Right lobe of liver (tissue), 6 donors: Measurements from ENCODE around the gene SPTBN1. TPM values are rescaled to one million over a fixed set of nuclear protein-coding genes. Genes with fewer than 3 reads are reported as not detected.

Source experiments
- ATAC-seq, 4 donors: fragments of 200-7000 bp; cut with Tn5 transposase; one replicate each; pipeline ENCODE4 v1.9.1; 2020; ENCODE audit warnings: mild to moderate bottlenecking in 4 of 4, moderate library complexity in 4 of 4
- DNase-seq, 3 donors: peaks; one replicate each; pipeline ENCODE4 v3.0.0-alpha.2; 2020
- H3K27ac ChIP-seq, 3 donors: fragments of 200-600 bp; one replicate each; pipeline ENCODE4 v1.8.0; 2022
- H3K27me3 ChIP-seq, 2 donors: fragments of 200-600 bp; one replicate each; pipeline ENCODE4 v1.8.0; 2022
- H3K36me3 ChIP-seq, 4 donors: fragments of 200-600 bp; sonication (generic) in 1 of 4; one replicate each; pipeline versions ENCODE4 v1.5.1 to v1.8.0; 2017 to 2022; ENCODE audit warnings: control low read depth in 1 of 4
- H3K4me1 ChIP-seq, 4 donors: fragments of 200-600 bp; sonication (generic) in 1 of 4; one replicate each; pipeline versions ENCODE4 v1.5.1 to v1.8.0; 2017 to 2022; ENCODE audit warnings: control low read depth in 1 of 4
- H3K4me3 ChIP-seq, 3 donors: fragments of 200-600 bp; one replicate each; pipeline ENCODE4 v1.8.0; 2022
- H3K9me3 ChIP-seq, 4 donors: fragments of 200-600 bp; sonication (generic) in 1 of 4; one replicate each; pipeline versions ENCODE4 v1.5.1 to v1.8.0; 2017 to 2022; ENCODE audit warnings: control low read depth in 1 of 4
- POLR2A ChIP-seq: fragments of 450-650 bp; IDR thresholded peaks from one replicate; pipeline ENCODE4 v1.6.1; 2017; ENCODE audit warnings: antibody characterized with exemption, mild to moderate bottlenecking
- WGBS: methylation state at CpG from one replicate; pipeline ENCODE4 v1.1.6; 2018; ENCODE audit warnings: low coverage, low lambda C conversion rate; ENCODE audit not compliant: insufficient coverage; ENCODE audit errors: missing lambda C conversion rate; 5-methylcytosine and 5-hydroxymethylcytosine counted together
- intact Hi-C, 2 donors: fragments of 100-400 bp; cut with DNase I; formaldehyde crosslinking; loops; one replicate each; pipeline versions ENCODE4 v1.11.2 to v1.14.1; 2022
- total RNA-seq, 6 experiments: library from RNA; depleted of rRNA in 2 of 6; stranded (reverse); fragments of >200 nt in 2 of 6; fragmentation: NEBNext Ultra II Directional in 3 of 6; extraction: Animal tissue kit (Norgen Biotek cat#: 25700) in 3 of 6; gene quantifications; one replicate each; pipeline versions ENCODE4 v1.1.0 to v1.2.4, GENCODE V29; 2016 to 2023
- TF ChIP-seq, protein P1 (sequence below), 4 donors: fragments of 200-600 bp in 3 of 4; fragments of 450-650 bp in 1 of 4; IDR thresholded peaks; one replicate each; pipeline versions ENCODE4 v1.5.1 to v1.8.0; 2016 to 2022; ENCODE audit warnings: antibody characterized with exemption in 4 of 4, mild to moderate bottlenecking in 2 of 4
- donor health status: DM: no; HTN: yes; CAD: no.
- donor health status: DM: no; HTN: no; CAD: no.
- donor health status: DM: no; HTN: no; CAD: no.
- donor health status: DM: no; HTN: yes; CAD: no.
- donor health status: DM: no; HTN: yes; CAD: no.

SPTBN1 gene
- total RNA-seq, 6 experiments from 2014 or later, result 107 to 315 (median 227) TPM

DNA sequence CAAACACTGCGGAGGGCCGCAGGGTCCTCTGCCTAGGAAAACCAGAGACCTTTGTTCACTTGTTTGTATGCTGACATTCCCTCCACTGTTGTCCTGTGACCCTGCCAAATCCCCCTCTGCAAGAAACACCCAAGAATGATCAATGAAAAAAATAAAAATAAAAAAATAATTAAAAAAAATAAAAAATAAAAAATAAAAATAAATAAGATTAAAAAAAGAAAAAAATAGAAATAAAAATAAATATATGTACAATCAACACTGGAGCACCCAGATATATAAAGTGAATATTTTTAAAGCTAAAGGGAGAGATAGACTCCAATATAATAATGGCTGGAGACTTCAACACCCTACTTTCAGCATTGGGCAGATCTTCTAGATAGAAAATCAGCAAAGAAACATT is 243.5 kb downstream of the SPTBN1 start:
- H3K27me3 ChIP-seq, result no peaks in the 10 kb centered on the region
- TF ChIP-seq, protein P1, sequence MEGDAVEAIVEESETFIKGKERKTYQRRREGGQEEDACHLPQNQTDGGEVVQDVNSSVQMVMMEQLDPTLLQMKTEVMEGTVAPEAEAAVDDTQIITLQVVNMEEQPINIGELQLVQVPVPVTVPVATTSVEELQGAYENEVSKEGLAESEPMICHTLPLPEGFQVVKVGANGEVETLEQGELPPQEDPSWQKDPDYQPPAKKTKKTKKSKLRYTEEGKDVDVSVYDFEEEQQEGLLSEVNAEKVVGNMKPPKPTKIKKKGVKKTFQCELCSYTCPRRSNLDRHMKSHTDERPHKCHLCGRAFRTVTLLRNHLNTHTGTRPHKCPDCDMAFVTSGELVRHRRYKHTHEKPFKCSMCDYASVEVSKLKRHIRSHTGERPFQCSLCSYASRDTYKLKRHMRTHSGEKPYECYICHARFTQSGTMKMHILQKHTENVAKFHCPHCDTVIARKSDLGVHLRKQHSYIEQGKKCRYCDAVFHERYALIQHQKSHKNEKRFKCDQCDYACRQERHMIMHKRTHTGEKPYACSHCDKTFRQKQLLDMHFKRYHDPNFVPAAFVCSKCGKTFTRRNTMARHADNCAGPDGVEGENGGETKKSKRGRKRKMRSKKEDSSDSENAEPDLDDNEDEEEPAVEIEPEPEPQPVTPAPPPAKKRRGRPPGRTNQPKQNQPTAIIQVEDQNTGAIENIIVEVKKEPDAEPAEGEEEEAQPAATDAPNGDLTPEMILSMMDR (IDR thresholded peaks at IDR 0.05), result no peak
- TF ChIP-seq POLR2A, result no peak
- intact Hi-C loops, result no loop called here
- DNase-seq, result no peak
- H3K9me3 ChIP-seq, result no peaks in the 10 kb centered on the region
- no peak overlapping the region for H3K4me3 ChIP-seq
- no peak for ATAC-seq
- WGBS, result no CpG with 5 or more reads among the region's 2 CpGs
- H3K36me3 ChIP-seq, result no peaks in the 10 kb centered on the region
- no peaks in the 10 kb centered on the region for H3K4me1 ChIP-seq
- H3K27ac ChIP-seq, result no peak overlapping the region

DNA sequence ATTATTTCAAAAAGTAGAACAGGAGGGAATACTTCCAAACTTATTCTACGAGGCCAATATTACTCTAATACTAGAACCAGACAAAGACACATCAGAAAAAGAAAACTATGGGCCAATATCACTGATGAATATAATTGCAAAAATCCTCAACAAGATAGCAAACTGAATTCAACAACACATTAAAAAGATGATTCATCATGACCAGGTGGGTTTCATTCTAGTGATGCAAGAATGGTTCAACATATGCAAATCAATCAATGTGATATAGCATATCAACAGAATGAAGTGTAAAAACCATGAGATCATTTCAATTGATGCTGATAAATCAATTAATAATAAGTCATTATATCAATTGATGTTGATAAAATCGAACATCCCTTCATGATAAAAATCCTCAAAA is 244.9 kb downstream of the SPTBN1 start:
- H3K4me1 ChIP-seq, result no peaks in the 10 kb centered on the region
- H3K36me3 ChIP-seq, result no peaks in the 10 kb centered on the region
- no peak overlapping the region for H3K27ac ChIP-seq
- no peak overlapping the region for H3K4me3 ChIP-seq
- DNase-seq (no peak), ATAC-seq (no peak)
- TF ChIP-seq, protein P1 (IDR thresholded peaks at IDR 0.05), result no peak
- TF ChIP-seq POLR2A, result no peak
- no peaks in the 10 kb centered on the region for H3K9me3 ChIP-seq
- intact Hi-C loops, result no loop called here
- H3K27me3 ChIP-seq, result no peaks in the 10 kb centered on the region
- WGBS, result 94% methylated on average over 2 of the region's 2 CpGs

DNA sequence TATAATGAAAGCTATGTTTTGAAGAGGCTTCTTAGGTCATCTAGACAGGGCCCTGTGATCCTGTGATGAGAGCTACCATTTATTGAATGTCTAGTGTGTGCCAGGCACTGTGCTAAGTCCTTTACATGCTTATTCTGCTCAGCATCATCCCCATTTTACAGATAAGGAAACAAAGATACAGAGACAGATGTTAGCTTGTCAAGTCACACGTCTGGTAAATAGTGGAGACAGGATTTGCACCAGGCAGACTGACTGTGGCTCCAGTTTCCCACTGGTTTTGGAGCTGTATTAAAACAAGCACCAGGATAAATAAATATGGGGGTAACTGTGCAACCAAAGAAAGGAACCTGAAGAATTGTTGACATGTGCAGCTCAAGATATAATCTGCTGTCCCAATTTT is 248.1 kb downstream of the SPTBN1 start:
- Histone ChIP-seq H3K27ac (no peak overlapping the region), H3K27me3 (no peaks in the 10 kb centered on the region), H3K4me1 (peaks cover 0 to 6% (median 0%) of the 10 kb centered on the region in 4 donors), H3K9me3 (no peaks in the 10 kb centered on the region), H3K36me3 (no peaks in the 10 kb centered on the region), H3K4me3 (no peak overlapping the region)
- intact Hi-C loops, result no loop called here
- WGBS, result 100% methylated on average over 1 of the region's 1 CpG
- DNase-seq (no peak), ATAC-seq (no peak)
- TF ChIP-seq POLR2A, result no peak
- TF ChIP-seq, protein P1 (IDR thresholded peaks at IDR 0.05), result no peak

DNA sequence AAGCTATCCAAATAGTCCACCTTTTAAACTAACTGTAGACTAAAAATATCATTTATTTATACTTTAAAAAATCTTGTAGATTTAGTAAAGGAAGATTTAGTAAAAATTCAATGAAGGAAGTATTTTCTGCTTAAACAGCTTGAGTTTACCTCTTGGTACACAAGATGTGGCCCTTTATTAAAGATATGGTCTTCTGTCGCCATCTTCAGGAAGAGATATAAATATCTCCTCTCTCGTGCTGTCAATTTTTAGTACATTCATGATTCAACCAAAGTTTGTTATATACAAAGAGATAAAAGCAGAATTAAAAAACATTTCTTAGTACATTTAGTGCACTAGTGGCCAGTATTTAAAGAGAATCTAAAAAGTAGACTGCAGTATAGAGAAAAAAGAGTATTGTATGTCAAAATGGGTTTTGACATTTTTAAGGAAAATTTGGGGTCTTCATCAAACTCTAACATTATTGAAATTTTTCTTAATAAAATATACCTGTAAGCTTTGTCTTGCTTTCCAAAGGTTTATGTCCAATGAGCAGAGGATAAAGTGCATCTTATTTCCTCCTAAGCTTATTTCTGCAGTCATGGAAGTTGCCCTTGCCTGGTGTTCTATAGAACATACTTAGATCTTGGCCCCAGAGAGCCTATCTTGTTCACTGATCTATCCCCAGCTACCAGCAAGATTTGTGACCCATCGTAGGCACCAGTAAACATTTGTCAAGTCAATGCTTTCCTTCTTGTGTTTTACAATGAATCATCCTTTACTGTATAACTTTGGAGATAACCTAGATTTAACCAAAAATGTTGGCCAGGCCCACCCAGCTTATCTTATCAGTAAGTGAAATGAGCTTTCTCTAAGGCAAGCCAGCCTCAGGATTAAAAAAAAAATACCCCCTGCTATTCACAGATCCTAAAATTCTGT is 248.8 kb downstream of the SPTBN1 start:
- H3K27ac ChIP-seq, result no peak overlapping the region
- no peaks in the 10 kb centered on the region for H3K9me3 ChIP-seq
- DNase-seq (no peak), ATAC-seq (peak; percentile 56 to 63 (median 59))
- TF ChIP-seq, protein P1 (IDR thresholded peaks at IDR 0.05), result peak; percentile 57 to 73 (median 70)
- TF ChIP-seq POLR2A, result no peak
- H3K27me3 ChIP-seq, result no peaks in the 10 kb centered on the region
- peaks cover 0 to 7% (median 0%) of the 10 kb centered on the region in 4 donors for H3K4me1 ChIP-seq
- intact Hi-C loops, result no loop called here
- 0% methylated on average over 3 of the region's 3 CpGs for WGBS
- H3K36me3 ChIP-seq, result no peaks in the 10 kb centered on the region
- no peak overlapping the region for H3K4me3 ChIP-seq
